ENCODE measurements around the gene MRTFA. TPM values are rescaled to one million over a fixed set of nuclear protein-coding genes. Genes with fewer than 3 reads are reported as not detected.

MRTFA gene
- total and polyA plus RNA-seq, 8 donors = 22.5 to 58.0 (median 26.5) TPM

DNA sequence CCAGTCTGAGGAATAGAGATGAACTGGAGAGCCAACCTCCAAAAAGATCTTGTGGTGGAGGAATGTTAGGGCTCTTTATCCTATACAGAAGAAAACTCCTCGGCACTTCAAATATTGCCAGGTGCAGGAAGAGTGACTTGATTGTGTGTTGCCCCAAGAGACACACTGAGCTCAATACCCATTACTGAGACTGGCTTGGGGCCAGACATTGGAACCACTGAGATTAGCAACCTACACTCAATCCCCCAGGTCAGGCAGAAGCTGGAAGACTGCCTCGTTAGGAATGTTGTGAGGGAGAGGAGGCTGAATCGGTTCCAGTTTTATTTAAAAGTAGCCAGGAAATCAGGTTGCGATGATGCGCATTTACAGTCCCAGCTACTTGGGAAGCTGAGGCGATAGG, 268.5 kb downstream of the MRTFA start:
- TF ChIP-seq, protein P1, sequence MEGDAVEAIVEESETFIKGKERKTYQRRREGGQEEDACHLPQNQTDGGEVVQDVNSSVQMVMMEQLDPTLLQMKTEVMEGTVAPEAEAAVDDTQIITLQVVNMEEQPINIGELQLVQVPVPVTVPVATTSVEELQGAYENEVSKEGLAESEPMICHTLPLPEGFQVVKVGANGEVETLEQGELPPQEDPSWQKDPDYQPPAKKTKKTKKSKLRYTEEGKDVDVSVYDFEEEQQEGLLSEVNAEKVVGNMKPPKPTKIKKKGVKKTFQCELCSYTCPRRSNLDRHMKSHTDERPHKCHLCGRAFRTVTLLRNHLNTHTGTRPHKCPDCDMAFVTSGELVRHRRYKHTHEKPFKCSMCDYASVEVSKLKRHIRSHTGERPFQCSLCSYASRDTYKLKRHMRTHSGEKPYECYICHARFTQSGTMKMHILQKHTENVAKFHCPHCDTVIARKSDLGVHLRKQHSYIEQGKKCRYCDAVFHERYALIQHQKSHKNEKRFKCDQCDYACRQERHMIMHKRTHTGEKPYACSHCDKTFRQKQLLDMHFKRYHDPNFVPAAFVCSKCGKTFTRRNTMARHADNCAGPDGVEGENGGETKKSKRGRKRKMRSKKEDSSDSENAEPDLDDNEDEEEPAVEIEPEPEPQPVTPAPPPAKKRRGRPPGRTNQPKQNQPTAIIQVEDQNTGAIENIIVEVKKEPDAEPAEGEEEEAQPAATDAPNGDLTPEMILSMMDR (IDR thresholded peaks at IDR 0.05) = no peak
- H3K4me3 ChIP-seq = no peak overlapping the region
- peaks cover 0 to 48% of the 10 kb centered on the region in 2 donors for H3K36me3 ChIP-seq
- peaks cover 0 to 9% of the 10 kb centered on the region in 2 donors for H3K4me1 ChIP-seq
- ATAC-seq (no peak), DNase-seq (no peak)
- intact Hi-C loops (cut with DNase I) = no loop called here
- H3K27me3 ChIP-seq = no peaks in the 10 kb centered on the region
- H3K27ac ChIP-seq = no peak overlapping the region
- no peaks in the 10 kb centered on the region for H3K9me3 ChIP-seq

GRCh38 chr22:40367342-40367741, 269.2 kb downstream of the MRTFA start:
- no peak for ATAC-seq
- no peaks in the 10 kb centered on the region for H3K27me3 ChIP-seq
- no peak for DNase-seq
- no peak overlapping the region for H3K27ac ChIP-seq
- peaks cover 0 to 9% of the 10 kb centered on the region in 2 donors for H3K4me1 ChIP-seq
- no peaks in the 10 kb centered on the region for H3K9me3 ChIP-seq
- peaks cover 0 to 54% of the 10 kb centered on the region in 2 donors for H3K36me3 ChIP-seq
- TF ChIP-seq, protein P1 (IDR thresholded peaks at IDR 0.05) = no peak
- no peak overlapping the region for H3K4me3 ChIP-seq
- intact Hi-C loops (cut with DNase I) = no loop called here

- Histone ChIP-seq H3K4me3 (no peak overlapping the region), H3K9me3 (no peaks in the 10 kb centered on the region), H3K27ac (no peak overlapping the region), H3K27me3 (no peaks in the 10 kb centered on the region), H3K4me1 (peaks cover 0 to 2% of the 10 kb centered on the region in 2 donors), H3K36me3 (peaks cover 4 to 67% of the 10 kb centered on the region in 2 donors)
- no peak for DNase-seq
- TF ChIP-seq, protein P1 (IDR thresholded peaks at IDR 0.05) = no peak
- ATAC-seq = no peak
- intact Hi-C loops (cut with DNase I) = no loop called here
These were observed 270.5 kb downstream of the MRTFA start for GRCh38 chr22:40366068-40366467.

GRCh38 chr22:40364431-40364830, 272.1 kb downstream of the MRTFA start:
- H3K4me3 ChIP-seq = no peak overlapping the region
- intact Hi-C loops (cut with DNase I) = no loop called here
- no peak overlapping the region for H3K27ac ChIP-seq
- H3K4me1 ChIP-seq = no peaks in the 10 kb centered on the region
- ATAC-seq (no peak), DNase-seq (no peak)
- H3K9me3 ChIP-seq = no peaks in the 10 kb centered on the region
- TF ChIP-seq, protein P1 (IDR thresholded peaks at IDR 0.05) = no peak
- H3K36me3 ChIP-seq = peaks cover 4 to 84% of the 10 kb centered on the region in 2 donors
- H3K27me3 ChIP-seq = no peaks in the 10 kb centered on the region

GRCh38 chr22:40363059-40363458, 273.5 kb downstream of the MRTFA start:
- ATAC-seq (no peak), DNase-seq (no peak)
- no peaks in the 10 kb centered on the region for H3K9me3 ChIP-seq
- peaks cover 4 to 97% of the 10 kb centered on the region in 2 donors for H3K36me3 ChIP-seq
- H3K27me3 ChIP-seq = no peaks in the 10 kb centered on the region
- TF ChIP-seq, protein P1 (IDR thresholded peaks at IDR 0.05) = no peak
- intact Hi-C loops (cut with DNase I) = no loop called here
- no peaks in the 10 kb centered on the region for H3K4me1 ChIP-seq
- H3K27ac ChIP-seq = no peak overlapping the region
- H3K4me3 ChIP-seq = no peak overlapping the region

All from left lung (tissue), 10 donors.